ENCODE data around the gene DTNA. TPM values are rescaled to one million over a fixed set of nuclear protein-coding genes. Genes with fewer than 3 reads are reported as not detected.

The DTNA gene
- total and polyA plus RNA-seq, 2 donors from 2014 or later = 6.2 to 22.3 TPM

DNA sequence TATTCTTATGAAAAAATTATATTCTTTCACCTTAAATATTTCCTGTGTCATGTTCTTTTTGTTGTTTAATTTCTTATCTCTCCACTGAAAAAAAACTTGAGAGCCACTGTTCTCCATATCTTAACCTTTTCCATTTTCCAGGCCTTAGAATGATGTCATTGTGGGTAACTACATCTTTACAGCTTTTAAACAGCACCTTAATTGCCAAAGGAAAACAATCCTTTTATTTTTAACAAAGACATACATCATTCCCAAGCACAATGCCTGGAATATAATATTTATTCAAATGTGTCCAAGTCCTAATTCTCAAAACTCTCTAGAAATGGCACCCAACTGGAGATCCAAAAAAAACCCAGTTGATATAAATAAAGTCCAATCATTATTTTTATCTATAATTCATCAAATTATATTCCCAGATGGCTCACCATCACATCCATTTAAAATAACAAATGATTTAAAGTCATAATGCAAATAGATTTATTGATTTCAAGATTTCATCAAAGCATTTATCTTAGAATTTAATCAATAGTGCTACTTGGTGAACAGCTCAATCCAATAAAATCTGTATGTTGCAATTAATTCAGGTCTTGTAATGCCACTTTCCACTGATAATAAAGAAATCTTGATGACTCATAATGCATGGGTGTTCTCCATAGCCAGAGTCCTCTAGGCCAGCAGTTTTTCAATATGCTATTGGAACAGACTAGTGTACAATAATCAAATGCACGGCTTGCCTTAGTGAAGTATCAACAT lies 224.0 kb downstream of the DTNA start:
- TF ChIP-seq, protein P1, sequence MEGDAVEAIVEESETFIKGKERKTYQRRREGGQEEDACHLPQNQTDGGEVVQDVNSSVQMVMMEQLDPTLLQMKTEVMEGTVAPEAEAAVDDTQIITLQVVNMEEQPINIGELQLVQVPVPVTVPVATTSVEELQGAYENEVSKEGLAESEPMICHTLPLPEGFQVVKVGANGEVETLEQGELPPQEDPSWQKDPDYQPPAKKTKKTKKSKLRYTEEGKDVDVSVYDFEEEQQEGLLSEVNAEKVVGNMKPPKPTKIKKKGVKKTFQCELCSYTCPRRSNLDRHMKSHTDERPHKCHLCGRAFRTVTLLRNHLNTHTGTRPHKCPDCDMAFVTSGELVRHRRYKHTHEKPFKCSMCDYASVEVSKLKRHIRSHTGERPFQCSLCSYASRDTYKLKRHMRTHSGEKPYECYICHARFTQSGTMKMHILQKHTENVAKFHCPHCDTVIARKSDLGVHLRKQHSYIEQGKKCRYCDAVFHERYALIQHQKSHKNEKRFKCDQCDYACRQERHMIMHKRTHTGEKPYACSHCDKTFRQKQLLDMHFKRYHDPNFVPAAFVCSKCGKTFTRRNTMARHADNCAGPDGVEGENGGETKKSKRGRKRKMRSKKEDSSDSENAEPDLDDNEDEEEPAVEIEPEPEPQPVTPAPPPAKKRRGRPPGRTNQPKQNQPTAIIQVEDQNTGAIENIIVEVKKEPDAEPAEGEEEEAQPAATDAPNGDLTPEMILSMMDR (IDR thresholded peaks at IDR 0.05; ENCODE audit: borderline replicate concordance, extremely low read depth, insufficient read depth) = no peak
- DNase-seq = no peak
- Histone ChIP-seq H3K27me3 (ENCODE audit: control insufficient read depth, insufficient read depth, low read length) (no peaks in the 10 kb centered on the region), H3K4me1 (ENCODE audit: control insufficient read depth in 2 of 3, insufficient read depth in 2 of 3, low read depth in 1 of 3, low read length in 3 of 3) (no peaks in the 10 kb centered on the region), H3K9me3 (ENCODE audit: control insufficient read depth in 2 of 3, insufficient read depth in 1 of 3, low read length in 3 of 3) (no peaks in the 10 kb centered on the region), H3K27ac (ENCODE audit: low read depth in 2 of 2, low read length in 2 of 2) (no peak overlapping the region), H3K36me3 (ENCODE audit: control insufficient read depth in 2 of 3, insufficient read depth in 3 of 3, low read length in 3 of 3) (no peaks in the 10 kb centered on the region), H3K9ac (ENCODE audit: low read length in 3 of 3) (no peak overlapping the region), H3K4me3 (ENCODE audit: low read length in 3 of 3) (no peak overlapping the region)
- intact Hi-C loops (cut with DNase I) = no loop called here
- FAIRE-seq = no peak

DNA sequence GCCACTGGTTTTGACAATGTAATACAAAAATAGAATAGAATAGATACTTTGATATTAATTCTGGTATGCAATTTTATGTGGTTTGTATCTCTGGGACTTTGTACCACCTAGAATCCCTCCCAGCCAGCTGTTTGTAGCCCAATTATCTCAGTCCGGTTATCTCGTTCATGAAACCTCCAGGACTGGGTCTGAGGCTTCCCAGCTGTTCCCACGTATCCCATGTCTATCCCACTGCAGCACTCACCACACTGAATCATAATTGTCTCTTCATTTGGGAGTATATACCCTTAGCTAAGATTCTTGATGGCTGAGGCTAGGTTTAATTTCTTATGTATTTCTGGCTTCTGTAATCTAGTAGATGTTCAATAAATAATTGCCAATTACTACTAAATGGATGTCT lies 226.7 kb downstream of the DTNA start:
- H3K27ac ChIP-seq (ENCODE audit: low read depth in 2 of 2, low read length in 2 of 2) = no peak overlapping the region
- TF ChIP-seq, protein P1 (IDR thresholded peaks at IDR 0.05; ENCODE audit: borderline replicate concordance, extremely low read depth, insufficient read depth) = no peak
- FAIRE-seq (no peak), DNase-seq (no peak)
- H3K36me3 ChIP-seq (ENCODE audit: control insufficient read depth in 2 of 3, insufficient read depth in 3 of 3, low read length in 3 of 3) = no peaks in the 10 kb centered on the region
- H3K27me3 ChIP-seq (ENCODE audit: control insufficient read depth, insufficient read depth, low read length) = no peaks in the 10 kb centered on the region
- intact Hi-C loops (cut with DNase I) = no loop called here
- no peaks in the 10 kb centered on the region for H3K4me1 ChIP-seq (ENCODE audit: control insufficient read depth in 2 of 3, insufficient read depth in 2 of 3, low read depth in 1 of 3, low read length in 3 of 3)
- no peak overlapping the region for H3K4me3 ChIP-seq (ENCODE audit: low read length in 3 of 3)
- no peak overlapping the region for H3K9ac ChIP-seq (ENCODE audit: low read length in 3 of 3)
- no peaks in the 10 kb centered on the region for H3K9me3 ChIP-seq (ENCODE audit: control insufficient read depth in 2 of 3, insufficient read depth in 1 of 3, low read length in 3 of 3)

DNA sequence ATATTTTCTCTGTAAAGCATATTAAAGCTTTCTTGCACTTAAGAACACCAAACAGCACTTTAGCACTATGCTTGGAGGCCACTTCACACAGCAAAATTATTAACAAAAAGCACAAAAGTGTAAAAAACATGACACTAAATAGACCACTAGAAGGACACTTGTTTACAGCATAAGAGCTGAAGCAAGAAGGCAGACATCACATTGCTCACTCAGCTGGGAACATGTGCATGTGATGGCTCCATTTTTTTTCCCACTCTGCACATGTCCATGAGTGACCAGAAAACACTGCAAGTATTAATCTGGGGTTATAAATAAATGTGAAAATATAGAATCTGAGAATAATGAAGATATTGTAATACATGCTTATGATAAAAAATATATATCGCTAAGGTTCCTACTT lies 228.0 kb downstream of the DTNA start:
- Histone ChIP-seq H3K9me3 (ENCODE audit: control insufficient read depth in 2 of 3, insufficient read depth in 1 of 3, low read length in 3 of 3) (no peaks in the 10 kb centered on the region), H3K4me1 (ENCODE audit: control insufficient read depth in 2 of 3, insufficient read depth in 2 of 3, low read depth in 1 of 3, low read length in 3 of 3) (no peaks in the 10 kb centered on the region), H3K4me3 (ENCODE audit: low read length in 3 of 3) (no peak overlapping the region), H3K36me3 (ENCODE audit: control insufficient read depth in 2 of 3, insufficient read depth in 3 of 3, low read length in 3 of 3) (no peaks in the 10 kb centered on the region), H3K27ac (ENCODE audit: low read depth in 2 of 2, low read length in 2 of 2) (no peak overlapping the region), H3K27me3 (ENCODE audit: control insufficient read depth, insufficient read depth, low read length) (no peaks in the 10 kb centered on the region), H3K9ac (ENCODE audit: low read length in 3 of 3) (no peak overlapping the region)
- TF ChIP-seq, protein P1 (IDR thresholded peaks at IDR 0.05; ENCODE audit: borderline replicate concordance, extremely low read depth, insufficient read depth) = no peak
- no peak for DNase-seq
- FAIRE-seq = no peak
- intact Hi-C loops (cut with DNase I) = no loop called here
